Activated T-cell treated with anti-CD3 and anti-CD28 coated beads, Interleukin-2, amount 50 U/mL, for 72 hours (primary cell): ENCODE results near the gene NELFCD. TPM values are rescaled to one million over a fixed set of nuclear protein-coding genes. Genes with fewer than 3 reads are reported as not detected.
"Not testable (repeated sequence)": the region's sequence is repeated elsewhere in the genome, so short reads cannot be mapped to it uniquely, and the experiment has no call there.

Source experiments
- ATAC-seq, 2 donors: fragments of 150-1000 bp; cut with Tn5 transposase; replicated peaks in 1 of 2; 2 replicates each; pipeline ENCODE4 v1.10.0; 2021; ENCODE audit warnings: moderate library complexity in 2 of 2, mild to moderate bottlenecking in 1 of 2
- DNase-seq, 2 donors: peaks; one replicate each; pipeline ENCODE4 v3.0.0; 2021 to 2022; ENCODE audit warnings: mixed read lengths in 1 of 2
- H3K27ac Mint-ChIP-seq: one replicate; pipeline ENCODE4 v1.8.0; 2022; ENCODE audit warnings: mild to moderate bottlenecking, moderate library complexity, mixed read lengths
- H3K27me3 Mint-ChIP-seq: one replicate; pipeline ENCODE4 v1.8.0; 2022; ENCODE audit warnings: low read depth, mixed read lengths
- H3K36me3 Mint-ChIP-seq, 2 donors: one replicate each; pipeline ENCODE4 v1.8.0; 2022; ENCODE audit warnings: mixed read lengths in 2 of 2, mild to moderate bottlenecking in 1 of 2; ENCODE audit not compliant: insufficient read depth in 2 of 2
- H3K4me1 Mint-ChIP-seq: one replicate; pipeline ENCODE4 v1.8.0; 2022; ENCODE audit warnings: low read depth, mixed read lengths
- H3K4me3 Mint-ChIP-seq, 2 donors: one replicate each; pipeline ENCODE4 v1.8.0; 2022; ENCODE audit warnings: mild to moderate bottlenecking in 2 of 2, mixed read lengths in 2 of 2, moderate library complexity in 2 of 2
- H3K9me3 Mint-ChIP-seq, 2 donors: one replicate each; pipeline ENCODE4 v1.8.0; 2022; ENCODE audit warnings: mixed read lengths in 2 of 2
- total RNA-seq, 2 donors: library from RNA; stranded (reverse); gene quantifications; one replicate each; pipeline ENCODE4 v1.2.3, GENCODE V29; 2022

NELFCD gene
- total RNA-seq, 2 donors from 2014 or later, result 66.2 to 67.5 TPM

DNA sequence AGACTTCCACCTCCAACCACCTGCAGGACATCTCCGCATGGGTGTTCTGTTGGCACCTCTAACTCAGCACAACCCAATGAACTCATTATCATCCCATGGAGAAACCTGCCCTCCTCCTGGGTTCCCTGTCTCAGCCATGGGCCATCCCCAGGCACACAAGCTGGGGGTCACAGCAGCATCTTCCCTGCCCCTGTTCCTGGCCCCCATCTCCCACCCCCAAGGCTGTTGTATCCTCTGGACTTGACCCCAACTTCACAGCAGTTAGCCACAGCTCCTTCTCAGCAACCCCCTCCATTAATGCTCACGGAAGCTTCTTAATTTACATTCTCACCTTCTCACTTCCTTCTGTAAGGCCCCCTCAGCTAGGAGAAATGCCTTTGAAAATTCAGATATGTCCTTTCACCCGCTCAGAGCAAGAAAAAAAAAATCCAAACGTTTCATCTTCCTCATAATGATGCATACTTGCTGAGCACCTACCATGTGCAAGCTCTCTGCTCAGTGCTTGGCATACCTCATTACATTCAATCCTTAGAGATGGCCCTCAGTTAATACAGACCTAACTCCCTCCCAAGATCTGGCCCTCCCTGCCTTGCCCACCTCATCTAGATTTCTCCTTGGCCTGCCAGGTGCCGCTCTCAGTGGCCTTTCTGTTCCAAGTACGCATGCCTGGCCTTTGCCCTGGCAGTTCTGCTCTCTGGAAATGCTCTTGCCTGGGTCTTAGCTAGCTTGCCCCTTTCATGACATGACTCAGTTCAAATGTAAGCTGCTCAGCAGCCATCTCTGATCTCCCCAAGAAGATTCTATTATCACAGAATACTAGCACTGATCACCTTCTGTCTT, 2.5 kb upstream of the NELFCD start:
- Mint-ChIP-seq H3K4me1 (peaks cover 26% of the 10 kb centered on the region), H3K27me3 (no peaks in the 10 kb centered on the region), H3K9me3 (peaks cover 0 to 1% of the 10 kb centered on the region in 2 donors), H3K27ac (no peak overlapping the region), H3K36me3 (peaks cover 1 to 9% of the 10 kb centered on the region in 2 donors), H3K4me3 (no peak overlapping the region)
- DNase-seq, result no peak
- ATAC-seq, result no peak

GRCh38 chr20:58981628-58982364, 740 bp downstream of the NELFCD start:
- ATAC-seq, result no peak
- Mint-ChIP-seq H3K36me3 (peaks cover 3 to 5% of the 10 kb centered on the region in 2 donors), H3K27ac (peak overlapping the region; percentile 79), H3K9me3 (no peaks in the 10 kb centered on the region), H3K27me3 (no peaks in the 10 kb centered on the region), H3K4me1 (peaks cover 46% of the 10 kb centered on the region), H3K4me3 (peak overlapping the region; percentile 74 to 86)
- no peak for DNase-seq

DNA sequence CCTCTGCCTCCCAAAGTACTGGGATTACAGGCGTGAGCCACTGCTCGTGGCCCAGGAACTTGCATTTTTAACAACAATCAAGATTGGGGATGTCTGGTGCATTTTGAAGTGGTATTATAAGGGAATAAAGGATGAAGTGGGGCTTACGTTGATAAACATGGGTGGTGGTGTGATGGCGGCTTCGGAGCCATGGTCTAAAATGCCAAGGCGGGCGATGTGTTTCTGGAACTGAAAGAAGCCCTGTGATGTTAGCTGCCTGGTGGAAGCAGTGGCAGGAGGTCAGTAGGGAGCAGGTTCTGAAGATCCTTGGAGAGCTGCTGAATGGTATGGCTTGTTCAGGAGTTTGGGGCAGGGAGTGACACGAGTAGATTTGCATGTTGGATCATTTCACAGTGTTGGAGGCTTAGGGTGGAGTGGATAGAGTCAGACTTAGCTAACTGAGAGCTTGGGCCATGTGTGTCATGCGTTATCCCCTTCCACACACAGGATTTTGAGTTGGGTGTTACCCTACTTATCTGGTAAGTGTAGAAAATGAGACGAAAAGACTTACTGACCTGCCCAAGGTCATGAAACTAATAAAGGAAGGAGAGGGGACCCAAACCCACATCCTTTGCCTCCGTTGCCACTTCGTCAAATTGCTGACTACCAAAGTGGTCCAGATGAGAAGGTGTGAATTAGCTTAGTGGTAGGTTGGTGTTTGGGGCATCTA, 1.5 kb downstream of the NELFCD start:
- Mint-ChIP-seq H3K4me1 (peaks cover 53% of the 10 kb centered on the region), H3K9me3 (no peaks in the 10 kb centered on the region), H3K36me3 (peaks cover 5 to 11% of the 10 kb centered on the region in 2 donors), H3K4me3 (peak overlapping the region; percentile 74 to 86), H3K27me3 (no peaks in the 10 kb centered on the region), H3K27ac (peak overlapping the region; percentile 79)
- peak in 1 of 2 donors; percentile 8 for ATAC-seq
- DNase-seq, result no peak

DNA sequence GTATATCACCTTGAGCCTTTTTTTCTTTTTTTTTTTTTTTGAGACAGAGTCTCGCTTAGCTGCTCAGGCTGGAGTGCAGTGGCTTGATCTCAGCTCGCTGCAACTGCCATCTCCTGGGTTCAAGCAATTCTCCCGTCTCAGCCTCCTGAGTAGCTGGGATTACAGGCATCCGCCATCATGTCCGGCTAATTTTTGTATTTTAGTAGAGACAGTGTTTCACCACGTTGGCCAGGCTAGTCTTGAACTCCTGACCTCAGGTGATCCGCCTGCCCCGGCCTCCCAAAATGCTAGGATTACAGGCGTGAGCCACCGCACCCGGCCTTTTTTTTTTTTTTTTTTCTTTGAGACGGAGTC, 2.0 kb downstream of the NELFCD start:
- not testable (repeated sequence) for ATAC-seq

GRCh38 chr20:58984691-58985090, 3.6 kb downstream of the NELFCD start:
- no peaks in the 10 kb centered on the region for H3K9me3 Mint-ChIP-seq
- peak overlapping the region in 1 of 2 donors; percentile 25 for H3K4me3 Mint-ChIP-seq
- DNase-seq (no peak), ATAC-seq (no peak)
- peaks cover 54% of the 10 kb centered on the region for H3K4me1 Mint-ChIP-seq
- no peaks in the 10 kb centered on the region for H3K27me3 Mint-ChIP-seq
- peaks cover 15 to 18% of the 10 kb centered on the region in 2 donors for H3K36me3 Mint-ChIP-seq
- H3K27ac Mint-ChIP-seq, result no peak overlapping the region

More for the DNA sequence above, 2.0 kb downstream of the NELFCD start:
- peak overlapping the region; percentile 74 to 86 for H3K4me3 Mint-ChIP-seq
- DNase-seq, H3K9me3 Mint-ChIP-seq, H3K27me3 Mint-ChIP-seq, H3K27ac Mint-ChIP-seq: not testable (repeated sequence)
- peaks cover 54% of the 10 kb centered on the region for H3K4me1 Mint-ChIP-seq
- peaks cover 10 to 11% of the 10 kb centered on the region in 2 donors for H3K36me3 Mint-ChIP-seq

GRCh38 chr20:58985656-58986055, 4.6 kb downstream of the NELFCD start:
- no peaks in the 10 kb centered on the region for H3K9me3 Mint-ChIP-seq
- no peak for ATAC-seq
- no peak overlapping the region for H3K27ac Mint-ChIP-seq
- H3K4me3 Mint-ChIP-seq, result peak overlapping the region in 1 of 2 donors; percentile 7
- DNase-seq, result no peak
- H3K4me1 Mint-ChIP-seq, result peaks cover 54% of the 10 kb centered on the region
- peaks cover 15 to 21% of the 10 kb centered on the region in 2 donors for H3K36me3 Mint-ChIP-seq
- H3K27me3 Mint-ChIP-seq, result no peaks in the 10 kb centered on the region

DNA sequence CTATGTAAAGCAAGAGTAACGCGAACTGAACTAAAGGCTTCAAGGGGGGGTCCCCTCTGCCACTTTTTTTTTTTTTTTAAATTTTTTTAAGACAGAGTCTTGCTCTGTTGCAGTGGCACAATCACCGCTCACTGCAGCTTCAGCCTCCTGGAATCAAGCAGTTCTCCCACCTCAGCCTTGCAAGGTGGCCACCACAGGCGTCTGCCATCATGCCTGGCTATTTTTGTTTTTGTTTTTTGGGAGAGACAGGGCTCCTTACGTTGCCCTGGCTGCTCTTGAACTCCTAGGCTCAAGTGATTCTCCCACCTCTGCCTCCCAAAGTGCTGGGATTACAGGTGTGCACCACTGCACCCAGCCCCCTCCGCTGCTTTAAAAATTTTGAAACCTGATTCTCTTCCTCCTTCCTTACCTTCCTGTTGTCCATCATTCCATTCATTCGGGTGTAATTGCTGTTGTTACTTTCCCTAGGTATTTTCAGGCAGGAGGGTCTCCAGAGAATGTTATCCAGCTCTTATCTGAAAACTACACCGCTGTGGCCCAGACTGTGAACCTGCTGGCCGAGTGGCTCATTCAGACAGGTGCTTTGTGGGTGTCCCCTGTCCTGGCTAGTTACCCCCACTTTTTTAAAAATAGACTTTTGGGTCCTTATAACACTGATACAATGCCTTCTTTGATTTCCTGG, 5.4 kb downstream of the NELFCD start:
- peaks cover 54% of the 10 kb centered on the region for H3K4me1 Mint-ChIP-seq
- H3K4me3 Mint-ChIP-seq, result peak overlapping the region; percentile 57 to 73
- ATAC-seq (no peak), DNase-seq (no peak)
- no peaks in the 10 kb centered on the region for H3K27me3 Mint-ChIP-seq
- H3K27ac Mint-ChIP-seq, result peak overlapping the region; percentile 84
- no peaks in the 10 kb centered on the region for H3K9me3 Mint-ChIP-seq
- H3K36me3 Mint-ChIP-seq, result peaks cover 15 to 23% of the 10 kb centered on the region in 2 donors

- ATAC-seq, result peak; percentile 67 to 77
- DNase-seq, result no peak
- H3K27ac Mint-ChIP-seq, result peak overlapping the region; percentile 84
- peak overlapping the region; percentile 57 to 73 for H3K4me3 Mint-ChIP-seq
- no peaks in the 10 kb centered on the region for H3K9me3 Mint-ChIP-seq
- peaks cover 53% of the 10 kb centered on the region for H3K4me1 Mint-ChIP-seq
- no peaks in the 10 kb centered on the region for H3K27me3 Mint-ChIP-seq
- peaks cover 15 to 25% of the 10 kb centered on the region in 2 donors for H3K36me3 Mint-ChIP-seq
Measured at GRCh38 chr20:58986968-58987517, 6.0 kb downstream of the NELFCD start.

DNA sequence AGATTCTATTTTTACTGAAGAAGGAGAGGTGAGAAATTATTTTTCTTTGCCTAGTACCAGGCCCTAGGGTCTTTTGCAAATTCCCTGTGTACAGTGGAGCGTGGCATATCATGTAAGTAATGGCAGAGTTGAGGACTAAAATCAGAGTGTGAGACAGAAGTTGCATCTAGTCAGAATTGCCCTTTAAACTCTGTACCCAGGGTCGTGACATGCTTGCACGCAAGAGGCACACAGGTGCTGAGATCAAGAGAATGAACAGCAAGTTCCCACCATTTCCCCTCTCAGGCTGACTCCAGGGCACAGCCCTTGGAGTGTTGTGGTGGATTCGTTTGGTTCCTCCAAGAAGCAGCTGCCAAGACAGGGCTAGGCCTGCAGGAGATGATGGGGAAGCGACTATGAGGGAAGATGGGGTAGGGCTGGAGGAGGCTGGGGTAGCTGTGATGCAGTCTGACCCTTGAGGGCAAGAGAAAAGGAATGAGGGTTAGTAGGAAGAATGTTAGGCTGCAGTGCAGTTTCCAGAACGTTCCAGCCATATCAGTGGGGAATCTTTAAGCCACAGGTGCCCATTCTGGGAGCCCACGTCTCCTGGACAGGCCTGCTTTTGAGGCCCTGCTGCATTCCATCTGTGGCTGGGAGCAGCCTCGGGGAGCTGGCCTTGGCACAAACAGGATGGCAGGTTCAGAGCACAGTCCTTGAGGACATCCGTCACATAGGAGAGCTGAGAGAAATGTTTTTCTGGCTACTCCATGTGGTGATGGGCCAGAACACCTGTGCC, 6.9 kb downstream of the NELFCD start:
- Mint-ChIP-seq H3K4me1 (peaks cover 44% of the 10 kb centered on the region), H3K27me3 (no peaks in the 10 kb centered on the region), H3K36me3 (peaks cover 10 to 25% of the 10 kb centered on the region in 2 donors), H3K4me3 (no peak overlapping the region), H3K27ac (peak overlapping the region; percentile 84), H3K9me3 (no peaks in the 10 kb centered on the region)
- no peak for ATAC-seq
- no peak for DNase-seq

GRCh38 chr20:58988565-58988882, 7.5 kb downstream of the NELFCD start:
- H3K36me3 Mint-ChIP-seq, result peaks cover 10 to 25% of the 10 kb centered on the region in 2 donors
- DNase-seq (no peak), ATAC-seq (no peak)
- H3K27me3 Mint-ChIP-seq, result no peaks in the 10 kb centered on the region
- H3K4me3 Mint-ChIP-seq, result no peak overlapping the region
- no peak overlapping the region for H3K27ac Mint-ChIP-seq
- H3K4me1 Mint-ChIP-seq, result peaks cover 39% of the 10 kb centered on the region
- H3K9me3 Mint-ChIP-seq, result no peaks in the 10 kb centered on the region

DNA sequence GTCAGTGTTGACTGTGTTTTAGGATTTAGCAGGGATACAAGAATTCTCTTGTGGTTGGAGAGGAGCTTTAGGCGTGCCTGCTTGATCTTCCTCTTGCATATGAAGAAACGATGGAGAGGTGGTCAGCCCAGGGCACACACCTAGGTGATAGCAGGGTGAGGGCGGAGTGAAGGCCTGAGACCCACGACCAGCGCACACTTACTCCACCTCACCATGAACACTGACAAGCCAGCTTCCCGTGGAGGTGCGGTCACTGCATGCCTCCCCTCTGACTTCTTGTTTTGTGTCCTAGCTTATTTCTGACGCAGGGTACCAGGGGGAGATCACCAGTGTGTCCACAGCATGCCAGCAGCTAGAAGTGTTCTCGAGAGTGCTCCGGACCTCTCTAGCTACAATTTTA, 8.1 kb downstream of the NELFCD start:
- Mint-ChIP-seq H3K36me3 (peaks cover 10 to 30% of the 10 kb centered on the region in 2 donors), H3K27me3 (no peaks in the 10 kb centered on the region), H3K4me3 (no peak overlapping the region), H3K4me1 (peaks cover 32% of the 10 kb centered on the region), H3K9me3 (no peaks in the 10 kb centered on the region), H3K27ac (no peak overlapping the region)
- DNase-seq (no peak), ATAC-seq (no peak)
